Measurements from ENCODE around the gene MLXIP.
A peak's percentile ranks its signal among the peaks of the same experiment; 100 is the strongest.

The MLXIP gene

GRCh38 chr12:122059203-122059960 is 19.2 kb upstream of the MLXIP start:
- in situ Hi-C loops (cut with HindIII; ENCODE audit: low sequenced_read_pairs): no loop called here
- TF ChIP-seq CTCF (IDR thresholded peaks at IDR 0.05; ENCODE audit: low read depth, low read length): no peak
- no peak overlapping the region for H3K4me3 ChIP-seq (ENCODE audit: low read depth, low read length)
- DNase-seq (ENCODE audit: low read depth, low spot score): no peak

- in situ Hi-C loops (cut with HindIII; ENCODE audit: low sequenced_read_pairs): no loop called here
- no peak for DNase-seq (ENCODE audit: low read depth, low spot score)
- no peak for TF ChIP-seq CTCF (IDR thresholded peaks at IDR 0.05; ENCODE audit: low read depth, low read length)
- H3K4me3 ChIP-seq (ENCODE audit: low read depth, low read length): no peak overlapping the region
Measured at GRCh38 chr12:122060081-122060501, 18.5 kb upstream of the MLXIP start.

DNA sequence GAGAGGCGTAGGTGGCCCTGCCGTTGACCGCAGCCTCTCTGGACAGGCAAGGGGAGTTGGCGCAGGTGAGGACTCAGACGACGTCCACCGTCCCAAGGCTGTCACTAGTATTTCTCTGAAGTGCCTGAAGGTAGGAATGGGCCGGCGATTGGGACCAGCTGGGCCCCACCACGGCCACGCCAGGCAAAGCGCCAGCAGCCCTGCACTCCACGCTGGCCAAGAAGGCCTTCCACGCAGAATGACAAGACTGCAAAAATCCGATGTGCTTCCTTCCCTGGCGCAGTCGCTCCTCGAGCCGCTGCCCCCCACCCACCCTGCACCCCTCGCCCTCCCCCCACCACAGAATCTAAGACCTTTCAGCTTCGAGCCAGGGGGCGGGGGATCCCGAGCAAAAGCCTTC is 17.3 kb upstream of the MLXIP start:
- DNase-seq (ENCODE audit: low read depth, low spot score): no peak
- TF ChIP-seq CTCF (IDR thresholded peaks at IDR 0.05; ENCODE audit: low read depth, low read length): no peak
- H3K4me3 ChIP-seq (ENCODE audit: low read depth, low read length): no peak overlapping the region
- in situ Hi-C loops (cut with HindIII; ENCODE audit: low sequenced_read_pairs): no loop called here

- in situ Hi-C loops (cut with HindIII; ENCODE audit: low sequenced_read_pairs): no loop called here
- peak; percentile 83 for DNase-seq (ENCODE audit: low read depth, low spot score)
- TF ChIP-seq CTCF (IDR thresholded peaks at IDR 0.05; ENCODE audit: low read depth, low read length): no peak
- H3K4me3 ChIP-seq (ENCODE audit: low read depth, low read length): peak overlapping the region; percentile 10
Measured at GRCh38 chr12:122062832-122063693, 15.5 kb upstream of the MLXIP start.

- in situ Hi-C loops (cut with HindIII; ENCODE audit: low sequenced_read_pairs): no loop called here
- H3K4me3 ChIP-seq (ENCODE audit: low read depth, low read length): peak overlapping the region; percentile 10
- TF ChIP-seq CTCF (IDR thresholded peaks at IDR 0.05; ENCODE audit: low read depth, low read length): no peak
- no peak for DNase-seq (ENCODE audit: low read depth, low spot score)
Measured at GRCh38 chr12:122063694-122064024, 14.9 kb upstream of the MLXIP start.

- in situ Hi-C loops (cut with HindIII; ENCODE audit: low sequenced_read_pairs): no loop called here
- peak; percentile 54 for TF ChIP-seq CTCF (IDR thresholded peaks at IDR 0.05; ENCODE audit: low read depth, low read length)
- H3K4me3 ChIP-seq (ENCODE audit: low read depth, low read length): peak overlapping the region; percentile 4
- DNase-seq (ENCODE audit: low read depth, low spot score): peak; percentile 92
Measured at GRCh38 chr12:122064025-122064777, 14.4 kb upstream of the MLXIP start.

All from astrocyte of the spinal cord (primary cell).